Endothelial cell of umbilical vein (primary cell): Measurements from ENCODE around the gene ABLIM1.

Experiments used
- CTCF ChIP-seq, 2 donors: IDR thresholded peaks; 1 replicate in 1 of 2; 2 replicates in 1 of 2; pipeline ENCODE4 v1.5.1; 2011; ENCODE audit warnings: low read length in 2 of 2, mild to moderate bottlenecking in 2 of 2, moderate library complexity in 2 of 2, control low read depth in 1 of 2, inconsistent platforms in 1 of 2, low read depth in 1 of 2; ENCODE audit not compliant: insufficient read depth in 1 of 2; ENCODE audit errors: extremely low read depth in 1 of 2
- POLR2A ChIP-seq: IDR thresholded peaks from 2 replicates; pipeline ENCODE4 v1.6.1; 2012; ENCODE audit warnings: low read depth, mild to moderate bottlenecking, control low read depth, low read length

- no peak for TF ChIP-seq POLR2A
- no peak for TF ChIP-seq CTCF (IDR thresholded peaks at IDR 0.05; ENCODE audit: extremely low read depth in 1 of 2, insufficient read depth in 1 of 2, low read depth in 1 of 2, low read length in 2 of 2)
Observed at GRCh38 chr10:114634609-114634979, 23.5 kb downstream of the ABLIM1 start.
